Progenitor cell of endocrine pancreas (in vitro differentiated cells): Measurements from ENCODE around the gene ACOT2. TPM values are rescaled to one million over a fixed set of nuclear protein-coding genes. Genes with fewer than 3 reads are reported as not detected.

Source experiments
- DNase-seq: peaks from one replicate; pipeline ENCODE4 v3.0.0; 2021; ENCODE audit warnings: low spot score; ENCODE audit not compliant: unreplicated experiment
- H3K27ac Mint-ChIP-seq: 2 replicates; pipeline ENCODE4 v1.8.0; 2021; ENCODE audit warnings: mild to moderate bottlenecking, moderate library complexity, mixed read lengths
- H3K27me3 Mint-ChIP-seq: 2 replicates; pipeline ENCODE4 v1.8.0; 2021; ENCODE audit warnings: mixed read lengths
- H3K36me3 Mint-ChIP-seq: 2 replicates; pipeline ENCODE4 v1.8.0; 2022; ENCODE audit warnings: mixed read lengths; ENCODE audit not compliant: insufficient read depth
- H3K4me1 Mint-ChIP-seq: 2 replicates; pipeline ENCODE4 v1.8.0; 2021; ENCODE audit warnings: low read depth, mixed read lengths
- H3K4me3 Mint-ChIP-seq: 2 replicates; pipeline ENCODE4 v1.8.0; 2021; ENCODE audit warnings: low read depth, mild to moderate bottlenecking, moderate library complexity, mixed read lengths
- H3K9me3 Mint-ChIP-seq: 2 replicates; pipeline ENCODE4 v1.8.0; 2021; ENCODE audit warnings: low read depth, mixed read lengths
- total RNA-seq: library from RNA; stranded (reverse); gene quantifications from 2 replicates; pipeline ENCODE4 v1.2.1, GENCODE V29; 2021
- TF ChIP-seq, protein P1 (sequence below): fragments of 200-600 bp; sonication (generic); IDR thresholded peaks from one replicate; pipeline ENCODE4 v1.5.0; 2021; ENCODE audit warnings: antibody characterized with exemption, mild to moderate bottlenecking; ENCODE audit not compliant: unreplicated experiment

The ACOT2 gene
- total RNA-seq, 1 donor from 2014 or later, result 13.5 TPM

DNA sequence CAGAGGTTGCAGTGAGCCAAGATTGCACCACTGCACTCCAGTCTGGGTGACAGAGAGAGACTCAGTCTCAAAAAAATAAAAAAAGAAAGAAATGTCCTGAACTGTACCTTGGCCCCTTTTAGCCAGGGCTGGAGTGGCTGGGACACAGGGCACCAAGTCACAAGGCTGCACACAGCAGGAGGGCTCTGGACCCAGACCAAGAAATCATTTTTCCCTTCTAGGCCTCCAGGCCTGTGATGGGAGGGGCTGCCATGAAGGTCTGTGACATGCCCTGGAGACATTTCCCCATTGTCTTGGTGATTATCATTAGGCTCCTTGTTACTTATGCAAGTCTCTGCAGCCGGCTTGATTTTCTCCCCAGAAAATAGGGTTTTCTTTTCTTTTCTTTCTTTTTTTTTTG lies 38.2 kb downstream of the ACOT2 start:
- Mint-ChIP-seq H3K4me1 (no peaks in the 10 kb centered on the region), H3K27ac (no peak overlapping the region), H3K9me3 (peaks cover 7% of the 10 kb centered on the region), H3K4me3 (no peak overlapping the region), H3K27me3 (peaks cover 3% of the 10 kb centered on the region), H3K36me3 (no peaks in the 10 kb centered on the region)
- TF ChIP-seq, protein P1, sequence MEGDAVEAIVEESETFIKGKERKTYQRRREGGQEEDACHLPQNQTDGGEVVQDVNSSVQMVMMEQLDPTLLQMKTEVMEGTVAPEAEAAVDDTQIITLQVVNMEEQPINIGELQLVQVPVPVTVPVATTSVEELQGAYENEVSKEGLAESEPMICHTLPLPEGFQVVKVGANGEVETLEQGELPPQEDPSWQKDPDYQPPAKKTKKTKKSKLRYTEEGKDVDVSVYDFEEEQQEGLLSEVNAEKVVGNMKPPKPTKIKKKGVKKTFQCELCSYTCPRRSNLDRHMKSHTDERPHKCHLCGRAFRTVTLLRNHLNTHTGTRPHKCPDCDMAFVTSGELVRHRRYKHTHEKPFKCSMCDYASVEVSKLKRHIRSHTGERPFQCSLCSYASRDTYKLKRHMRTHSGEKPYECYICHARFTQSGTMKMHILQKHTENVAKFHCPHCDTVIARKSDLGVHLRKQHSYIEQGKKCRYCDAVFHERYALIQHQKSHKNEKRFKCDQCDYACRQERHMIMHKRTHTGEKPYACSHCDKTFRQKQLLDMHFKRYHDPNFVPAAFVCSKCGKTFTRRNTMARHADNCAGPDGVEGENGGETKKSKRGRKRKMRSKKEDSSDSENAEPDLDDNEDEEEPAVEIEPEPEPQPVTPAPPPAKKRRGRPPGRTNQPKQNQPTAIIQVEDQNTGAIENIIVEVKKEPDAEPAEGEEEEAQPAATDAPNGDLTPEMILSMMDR, result no peak
- no peak for DNase-seq

DNA sequence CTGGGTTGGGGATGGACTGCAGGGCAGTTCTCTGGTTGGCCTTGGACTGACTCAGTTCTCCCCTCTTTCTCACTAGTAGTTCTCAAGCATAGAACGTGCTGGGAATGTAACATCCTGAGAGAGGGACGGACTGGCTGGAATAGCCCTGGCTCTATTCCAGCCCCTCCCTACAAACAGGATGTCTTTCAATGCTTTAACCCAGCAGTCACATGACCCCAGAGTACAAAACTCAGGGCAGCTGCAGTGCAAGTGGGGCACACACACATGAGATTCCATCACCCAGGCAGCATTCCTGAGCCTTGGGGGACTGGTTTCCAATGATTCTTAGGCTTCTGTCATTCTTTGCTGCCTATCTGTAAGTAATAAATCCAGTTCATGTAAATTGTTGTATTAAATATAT lies 41.7 kb downstream of the ACOT2 start:
- Mint-ChIP-seq H3K4me1 (no peaks in the 10 kb centered on the region), H3K4me3 (no peak overlapping the region), H3K9me3 (no peaks in the 10 kb centered on the region), H3K36me3 (no peaks in the 10 kb centered on the region), H3K27ac (no peak overlapping the region), H3K27me3 (peaks cover 3% of the 10 kb centered on the region)
- no peak for DNase-seq
- TF ChIP-seq, protein P1, result no peak

DNA sequence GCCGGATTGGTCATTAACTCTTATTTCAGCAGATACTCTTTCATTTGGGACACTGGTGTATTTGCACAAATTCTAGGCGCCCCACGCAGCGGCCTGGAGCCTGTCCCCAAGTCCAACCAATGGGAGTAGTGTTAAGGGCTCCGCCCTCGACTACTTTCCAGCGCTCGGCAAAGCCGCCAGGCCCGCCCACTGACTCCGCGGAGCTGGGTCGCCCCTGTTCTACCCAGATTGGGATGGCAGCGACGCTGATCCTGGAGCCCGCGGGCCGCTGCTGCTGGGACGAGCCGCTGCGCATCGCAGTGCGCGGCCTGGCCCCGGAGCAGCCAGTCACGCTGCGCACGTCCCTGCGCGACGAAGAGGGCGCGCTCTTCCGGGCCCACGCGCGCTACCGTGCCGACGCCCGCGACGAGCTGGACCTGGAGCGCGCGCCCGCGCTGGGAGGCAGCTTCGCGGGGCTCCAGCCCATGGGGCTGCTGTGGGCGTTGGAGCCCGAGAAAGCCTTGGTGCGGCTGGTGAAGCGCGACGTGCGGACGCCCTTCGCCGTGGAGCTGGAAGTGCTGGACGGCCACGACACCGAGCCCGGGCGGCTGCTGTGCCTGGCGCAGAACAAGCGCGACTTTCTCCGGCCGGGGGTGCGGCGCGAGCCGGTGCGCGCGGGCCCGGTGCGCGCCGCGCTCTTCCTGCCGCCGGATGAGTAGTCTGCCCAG lies 43.5 kb downstream of the ACOT2 start, which contains the start of gene ACOT6:
Gene ACOT6, plus strand, starts transcription at position 179 of the 707 bp plus-strand sequence. Its CDS starts 55 bp downstream, at position 234.
- H3K27me3 Mint-ChIP-seq, result peaks cover 3% of the 10 kb centered on the region
- H3K36me3 Mint-ChIP-seq, result no peaks in the 10 kb centered on the region
- peaks cover 6% of the 10 kb centered on the region for H3K4me1 Mint-ChIP-seq
- no peaks in the 10 kb centered on the region for H3K9me3 Mint-ChIP-seq
- TF ChIP-seq, protein P1, result no peak
- peak within 1 kb of the TSS; percentile 89 for H3K27ac Mint-ChIP-seq
- peak within 1 kb of the TSS; percentile 82 for H3K4me3 Mint-ChIP-seq
- peak; percentile 55 for DNase-seq

DNA sequence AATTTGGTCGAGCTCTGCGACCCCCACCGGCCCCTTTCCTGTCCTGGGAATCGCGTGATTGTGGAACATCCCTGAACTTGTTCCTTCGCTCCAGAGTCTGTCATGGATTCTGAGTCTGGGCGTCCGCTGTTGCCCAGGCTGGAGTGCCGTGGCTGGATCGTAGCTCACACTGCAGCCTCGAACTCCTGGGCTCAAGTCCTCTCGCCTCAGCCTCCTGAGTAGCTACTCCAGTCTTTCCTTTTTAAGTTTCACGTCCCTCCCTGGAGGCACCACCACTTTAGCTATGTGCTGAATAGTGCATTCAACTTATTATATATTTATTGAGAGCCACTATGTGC lies 44.0 kb downstream of the ACOT2 start:
- peaks cover 3% of the 10 kb centered on the region for H3K27me3 Mint-ChIP-seq
- TF ChIP-seq, protein P1, result no peak
- peak overlapping the region; percentile 82 for H3K4me3 Mint-ChIP-seq
- no peaks in the 10 kb centered on the region for H3K9me3 Mint-ChIP-seq
- DNase-seq, result no peak
- peaks cover 6% of the 10 kb centered on the region for H3K4me1 Mint-ChIP-seq
- H3K36me3 Mint-ChIP-seq, result no peaks in the 10 kb centered on the region
- peak overlapping the region; percentile 89 for H3K27ac Mint-ChIP-seq

DNA sequence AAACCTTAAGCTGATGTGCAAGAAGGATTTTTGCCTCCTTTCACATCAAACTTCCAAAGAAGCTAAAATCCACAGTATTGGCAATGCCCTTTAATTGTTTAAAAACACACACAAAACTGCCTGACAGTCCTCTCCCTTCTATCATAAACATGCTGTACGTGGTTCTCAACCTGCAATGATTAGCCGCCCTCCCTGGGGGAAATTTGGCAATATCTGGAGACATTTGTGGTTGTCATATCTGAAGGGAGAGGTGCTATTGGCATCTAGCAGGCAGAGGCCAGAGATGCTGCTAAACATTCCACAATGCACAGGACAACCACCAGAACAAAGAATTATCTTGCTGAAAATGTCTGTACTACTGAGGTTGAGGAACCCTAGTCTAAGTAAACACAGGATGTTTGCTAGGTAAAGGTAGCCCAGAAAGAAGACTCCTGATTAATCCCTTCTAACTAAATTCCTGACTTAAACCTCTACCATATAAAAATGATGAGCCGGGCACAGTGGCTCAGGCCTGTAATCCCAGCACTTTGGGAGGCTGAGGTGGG lies 44.5 kb downstream of the ACOT2 start:
- peak overlapping the region; percentile 82 for H3K4me3 Mint-ChIP-seq
- no peak overlapping the region for H3K27ac Mint-ChIP-seq
- no peaks in the 10 kb centered on the region for H3K9me3 Mint-ChIP-seq
- DNase-seq, result no peak
- no peaks in the 10 kb centered on the region for H3K36me3 Mint-ChIP-seq
- TF ChIP-seq, protein P1, result no peak
- H3K27me3 Mint-ChIP-seq, result peaks cover 3% of the 10 kb centered on the region
- peaks cover 6% of the 10 kb centered on the region for H3K4me1 Mint-ChIP-seq
